HG02588 (cell line): ENCODE measurements around the gene DSCAML1.

Source experiments
- ATAC-seq: cut with Tn5 transposase; IDR thresholded peaks from one replicate; pipeline ENCODE4 v1.9.1; 2021; ENCODE audit warnings: mild to moderate bottlenecking, moderate library complexity; ENCODE audit not compliant: unreplicated experiment

Gene DSCAML1

GRCh38 chr11:117731722-117732290 lies 65.2 kb downstream of the DSCAML1 start:
- no peak for ATAC-seq

- no peak for ATAC-seq
Observed at GRCh38 chr11:117730208-117730800, 66.7 kb downstream of the DSCAML1 start.

GRCh38 chr11:117725048-117725734 lies 71.8 kb downstream of the DSCAML1 start:
- ATAC-seq, result no peak

- ATAC-seq, result no peak
Observed at GRCh38 chr11:117724621-117725020, 72.4 kb downstream of the DSCAML1 start.

- no peak for ATAC-seq
Observed at GRCh38 chr11:117724104-117724503, 72.9 kb downstream of the DSCAML1 start.

- no peak for ATAC-seq
Observed at GRCh38 chr11:117723277-117724024, 73.6 kb downstream of the DSCAML1 start.

GRCh38 chr11:117722082-117722481 lies 74.9 kb downstream of the DSCAML1 start:
- ATAC-seq, result no peak

- ATAC-seq, result no peak
Observed at GRCh38 chr11:117720061-117720511, 76.9 kb downstream of the DSCAML1 start.

GRCh38 chr11:117719480-117719879 lies 77.5 kb downstream of the DSCAML1 start:
- no peak for ATAC-seq

GRCh38 chr11:117717485-117718314 lies 79.3 kb downstream of the DSCAML1 start:
- ATAC-seq, result no peak

- ATAC-seq, result no peak
Observed at GRCh38 chr11:117716521-117717440, 80.2 kb downstream of the DSCAML1 start.

- ATAC-seq, result no peak
Observed at GRCh38 chr11:117715801-117716200, 81.2 kb downstream of the DSCAML1 start.

GRCh38 chr11:117713538-117713991 lies 83.5 kb downstream of the DSCAML1 start:
- ATAC-seq, result no peak

GRCh38 chr11:117712530-117712929 lies 84.5 kb downstream of the DSCAML1 start:
- ATAC-seq, result no peak

GRCh38 chr11:117711331-117711730 lies 85.7 kb downstream of the DSCAML1 start:
- no peak for ATAC-seq

- ATAC-seq, result no peak
Observed at GRCh38 chr11:117710211-117710610, 86.8 kb downstream of the DSCAML1 start.

- ATAC-seq, result no peak
Observed at GRCh38 chr11:117706322-117706814, 90.6 kb downstream of the DSCAML1 start.

- ATAC-seq, result no peak
Observed at GRCh38 chr11:117705866-117706265, 91.2 kb downstream of the DSCAML1 start.

GRCh38 chr11:117704395-117705100 lies 92.5 kb downstream of the DSCAML1 start:
- ATAC-seq, result no peak
